H1 (cell line): ENCODE results near the gene PPRC1. TPM values are rescaled to one million over a fixed set of nuclear protein-coding genes. Genes with fewer than 3 reads are reported as not detected.
A peak's percentile ranks its signal among the peaks of the same experiment; 100 is the strongest.

Source experiments
- CTCF ChIA-PET: fragments of 300-600 bp; sonication (Branson Sonifier 250); formaldehyde crosslinking; loops from one replicate; lab custom pipeline; 2021; ENCODE audit not compliant: partially characterized antibody; lab: Charles Lee
- POLR2A ChIA-PET: fragments of 300-600 bp; sonication (Branson Sonifier 250); formaldehyde crosslinking; loops from one replicate; lab custom pipeline; 2021; ENCODE audit warnings: inconsistent platforms; ENCODE audit not compliant: partially characterized antibody; lab: Charles Lee
- DNase-seq, 2 experiments: peaks; one replicate each; pipeline versions ENCODE4 v3.0.0 to v3.0.0-alpha.2; 2010 to 2022; ENCODE audit warnings: low spot score in 2 of 2, low read depth in 1 of 2, mixed read lengths in 1 of 2
- FAIRE-seq: peaks from 2 replicates; lab custom pipeline; 2011; peaks lifted over from hg19 to GRCh38; lab: Jason Lieb, UNC
- H2AFZ ChIP-seq: 2 replicates; pipeline ENCODE4 v1.8.1; 2012; ENCODE audit warnings: low read length, inconsistent platforms
- H2AK5ac ChIP-seq: 2 replicates; pipeline ENCODE4 v1.6.1; 2013; ENCODE audit warnings: low read depth, low read length
- H2BK120ac ChIP-seq: replicated peaks from 2 replicates; pipeline ENCODE3; 2013; ENCODE audit warnings: low read depth, low read length, inconsistent platforms
- H2BK12ac ChIP-seq: 2 replicates; pipeline ENCODE4 v1.6.1; 2013; ENCODE audit warnings: low read depth, low read length
- H2BK15ac ChIP-seq: 2 replicates; pipeline ENCODE4 v1.6.1; 2013; ENCODE audit warnings: low read length
- H2BK20ac ChIP-seq: 2 replicates; pipeline ENCODE4 v1.6.1; 2013; ENCODE audit warnings: low read length
- H2BK5ac ChIP-seq: 2 replicates; pipeline ENCODE4 v1.6.1; 2013; ENCODE audit warnings: low read depth, low read length
- H3K14ac ChIP-seq: 2 replicates; pipeline ENCODE4 v1.6.1; 2013; ENCODE audit warnings: inconsistent platforms; ENCODE audit not compliant: insufficient read length
- H3K18ac ChIP-seq: 2 replicates; pipeline ENCODE4 v1.6.1; 2013; ENCODE audit warnings: low read length; ENCODE audit errors: extremely low read depth
- H3K23ac ChIP-seq: 2 replicates; pipeline ENCODE4 v1.6.1; 2013; ENCODE audit warnings: inconsistent platforms; ENCODE audit not compliant: insufficient read length
- H3K23me2 ChIP-seq: 2 replicates; pipeline ENCODE4 v1.6.1; 2013; ENCODE audit warnings: low read depth, low read length
- H3K27ac ChIP-seq: 2 replicates; pipeline ENCODE4 v1.6.1; 2011; ENCODE audit warnings: low read depth, low read length, inconsistent platforms
- H3K27me3 ChIP-seq, 4 experiments: replicated peaks in 1 of 4; 1 replicate in 1 of 4; 2 replicates in 3 of 4; pipeline versions ENCODE4 v1.6.1 to v1.8.1; 2011 to 2013; ENCODE audit warnings: low read length in 3 of 4, mild to moderate bottlenecking in 3 of 4, inconsistent platforms in 2 of 4, mixed read lengths in 2 of 4, moderate library complexity in 1 of 4; ENCODE audit not compliant: control insufficient read depth in 3 of 4, insufficient read depth in 3 of 4; ENCODE audit errors: extremely low read depth in 1 of 4
- H3K36me3 ChIP-seq, 4 experiments: 2 replicates each; pipeline versions ENCODE4 v1.6.1 to v1.8.1; 2011 to 2013; ENCODE audit warnings: mild to moderate bottlenecking in 4 of 4, low read length in 3 of 4, moderate library complexity in 2 of 4, control low read depth in 1 of 4, inconsistent platforms in 1 of 4; ENCODE audit not compliant: insufficient read depth in 4 of 4, control insufficient read depth in 2 of 4
- H3K4ac ChIP-seq: replicated peaks from 2 replicates; pipeline ENCODE3; 2013; ENCODE audit warnings: low read length, low read depth, mixed read lengths, inconsistent platforms; ENCODE audit not compliant: insufficient read length
- H3K4me1 ChIP-seq, 4 experiments: replicated peaks in 1 of 4; 1 replicate in 1 of 4; 2 replicates in 3 of 4; pipeline versions ENCODE4 v1.6.1 to v1.8.1; 2011 to 2013; ENCODE audit warnings: low read length in 3 of 4, inconsistent platforms in 2 of 4, mixed read lengths in 1 of 4; ENCODE audit not compliant: insufficient read depth in 4 of 4, control insufficient read depth in 3 of 4
- H3K4me2 ChIP-seq, 2 experiments: 2 replicates each; pipeline versions ENCODE4 v1.6.1 to v1.8.1; 2011 to 2013; ENCODE audit warnings: low read depth in 2 of 2, low read length in 2 of 2, control low read depth in 1 of 2, inconsistent platforms in 1 of 2, mild to moderate bottlenecking in 1 of 2; ENCODE audit not compliant: insufficient read depth in 1 of 2
- H3K4me3 ChIP-seq, 4 experiments: fragments of 200-600, 300-600 bp in 1 of 4; sonication (generic), shearing (Covaris generic), sonication (Bioruptor Twin) in 1 of 4; 2 replicates each; pipeline versions ENCODE4 v1.5.1 to v1.8.1; 2011 to 2016; ENCODE audit warnings: low read length in 4 of 4, low read depth in 3 of 4, control low read depth in 2 of 4, inconsistent platforms in 2 of 4, mild to moderate bottlenecking in 2 of 4, mixed read lengths in 1 of 4, moderate library complexity in 1 of 4; ENCODE audit not compliant: insufficient read depth in 2 of 4; ENCODE audit errors: extremely low read depth in 1 of 4
- H3K56ac ChIP-seq: replicated peaks from 2 replicates; pipeline ENCODE3; 2013; ENCODE audit warnings: low read depth, mild to moderate bottlenecking, mixed read lengths, low read length, inconsistent platforms; ENCODE audit not compliant: insufficient read length
- H3K79me1 ChIP-seq: 2 replicates; pipeline ENCODE4 v1.6.1; 2013; ENCODE audit warnings: low read depth, low read length, control low read depth
- H3K79me2 ChIP-seq, 2 experiments: 2 replicates each; pipeline versions ENCODE4 v1.6.1 to v1.8.1; 2012 to 2013; ENCODE audit warnings: low read length in 2 of 2, mild to moderate bottlenecking in 2 of 2, inconsistent platforms in 1 of 2; ENCODE audit not compliant: insufficient read depth in 2 of 2, control insufficient read depth in 1 of 2
- H3K9ac ChIP-seq, 4 experiments: replicated peaks in 1 of 4; 1 replicate in 1 of 4; 2 replicates in 3 of 4; pipeline versions ENCODE4 v1.6.1 to v1.8.1; 2011 to 2013; ENCODE audit warnings: low read depth in 3 of 4, low read length in 3 of 4, control low read depth in 2 of 4, mild to moderate bottlenecking in 2 of 4, moderate library complexity in 2 of 4, inconsistent platforms in 1 of 4; ENCODE audit errors: extremely low read depth in 1 of 4
- H3K9me3 ChIP-seq, 2 experiments: 2 replicates each; pipeline versions ENCODE4 v1.6.1 to v1.8.1; 2012 to 2013; ENCODE audit warnings: mild to moderate bottlenecking in 2 of 2, moderate library complexity in 2 of 2, control low read depth in 1 of 2, inconsistent platforms in 1 of 2, low read depth in 1 of 2, low read length in 1 of 2, mixed read lengths in 1 of 2; ENCODE audit not compliant: insufficient read depth in 2 of 2
- H4K20me1 ChIP-seq, 2 experiments: replicated peaks in 1 of 2; 2 replicates each; pipeline versions ENCODE3 to v1.8.1; 2011 to 2013; ENCODE audit warnings: inconsistent platforms in 2 of 2, low read length in 2 of 2, mild to moderate bottlenecking in 1 of 2; ENCODE audit not compliant: insufficient read depth in 2 of 2, control insufficient read depth in 1 of 2
- H4K5ac ChIP-seq: 2 replicates; pipeline ENCODE4 v1.6.1; 2013; ENCODE audit warnings: low read length, low read depth, mixed read lengths, inconsistent platforms; ENCODE audit not compliant: insufficient read length
- H4K8ac ChIP-seq: 2 replicates; pipeline ENCODE4 v1.8.0; 2013; ENCODE audit warnings: mild to moderate bottlenecking, moderate library complexity, low read length, inconsistent platforms; ENCODE audit not compliant: insufficient read depth; ENCODE audit errors: extremely low read depth
- H4K91ac ChIP-seq: replicated peaks from 2 replicates; pipeline ENCODE3; 2013; ENCODE audit warnings: low read length, mixed read lengths, inconsistent platforms; ENCODE audit not compliant: insufficient read length
- CBX8 ChIP-seq: fragments of 300-800, 300-1000 bp; sonication (generic); IDR thresholded peaks from 2 replicates; pipeline ENCODE4 v1.7.1; 2016; ENCODE audit warnings: low read depth, low read length, borderline replicate concordance
- HDAC2 ChIP-seq, 2 experiments: fragments of 300-600 bp in 1 of 2; sonication (generic) in 1 of 2; IDR thresholded peaks; 2 replicates each; pipeline ENCODE4 v1.6.1; 2011 to 2012; ENCODE audit warnings: low read depth in 2 of 2, low read length in 2 of 2, mild to moderate bottlenecking in 2 of 2, moderate library complexity in 2 of 2, borderline replicate concordance in 1 of 2, inconsistent platforms in 1 of 2
- WGBS, 2 experiments: shearing (Covaris generic) in 1 of 2; methylation state at CpG; one replicate each; pipeline versions ENCODE4 v1.1.6 to v1.1.7; 2013 to 2015; ENCODE audit warnings: low lambda C conversion rate in 2 of 2, mixed read lengths in 2 of 2, inconsistent platforms in 1 of 2, low coverage in 1 of 2, missing lambda C conversion rate in 1 of 2; ENCODE audit not compliant: insufficient replicate concordance in 2 of 2, insufficient coverage in 1 of 2, insufficient read length in 1 of 2; ENCODE audit errors: extremely low coverage in 1 of 2, missing lambda C conversion rate in 1 of 2; 5-methylcytosine and 5-hydroxymethylcytosine counted together
- polyA plus RNA-seq, 7 experiments: library from polyadenylated mRNA; depleted of rRNA in 3 of 7; stranded (reverse) in 5 of 7; unstranded in 2 of 7; fragments of >200 nt in 5 of 7; fragments of 200-250 nt in 2 of 7; gene quantifications; 1 replicate in 5 of 7; 2 replicates in 1 of 7; 4 replicates in 1 of 7; pipeline versions ENCODE4 v1.2.1 to v1.2.3, GENCODE V29; 2011 to 2013; ENCODE audit warnings: missing spikeins in 2 of 7, mixed read lengths in 2 of 7
- total RNA-seq: library from RNA; stranded (reverse); fragmentation: NEBNext Ultra II Directional; extraction: Animal tissue kit (Norgen Biotek cat#: 25700); gene quantifications from 2 replicates; pipeline ENCODE4 v1.2.1, GENCODE V29; 2021

PPRC1 gene
- total and polyA plus RNA-seq, 2 of the 8 experiments (the other 6 are each of a cell fraction or from before 2014, with no cell fraction given) = 46.5 to 88.4 TPM

DNA sequence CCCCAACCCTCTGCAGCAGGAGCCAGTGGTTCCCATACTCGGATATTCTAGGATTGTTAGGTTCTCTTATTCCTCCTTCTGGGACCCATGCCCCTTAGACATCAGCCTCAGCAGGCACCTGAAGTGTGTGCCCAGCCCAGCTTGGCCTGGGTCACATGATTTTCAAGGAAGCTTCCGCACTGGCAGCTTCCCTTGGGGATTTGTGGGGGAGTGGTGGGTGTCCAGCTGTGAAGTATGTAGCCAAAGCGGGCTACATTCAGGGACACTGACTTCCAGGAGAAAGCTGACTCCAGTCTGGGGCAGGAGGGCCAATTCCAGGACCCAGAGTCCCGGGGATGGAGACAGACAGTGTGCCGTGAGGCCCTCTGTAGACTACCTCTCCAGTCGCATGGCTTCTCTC, 14.0 kb upstream of the PPRC1 start:
- no peak for FAIRE-seq
- H3K79me1 ChIP-seq = peaks cover 3% of the 10 kb centered on the region; the same call in 1 of the 2 replicates
- no peak overlapping the region for H2AK5ac ChIP-seq
- H3K9me3 ChIP-seq = no peaks in the 10 kb centered on the region
- WGBS, 2 experiments = 29% methylated on average over 5 of the region's 6 CpGs; no CpG with 5 or more reads in 1 of the 2 experiments
- H3K27ac ChIP-seq = no peak overlapping the region
- H3K36me3 ChIP-seq = no peaks in the 10 kb centered on the region
- no peak overlapping the region for H2AFZ ChIP-seq
- H3K14ac ChIP-seq = no peak overlapping the region
- peaks cover 3 to 4% of the 10 kb centered on the region in 2 experiments for H4K20me1 ChIP-seq
- H3K23ac ChIP-seq = no peak overlapping the region
- TF ChIP-seq CBX8 (no peak), HDAC2 (IDR thresholded peaks at IDR 0.05; ENCODE audit: borderline replicate concordance in 1 of 2, low read depth in 2 of 2, low read length in 2 of 2) (no peak)
- peak overlapping the region; percentile 84; the same call in 1 of the 2 replicates for H2BK12ac ChIP-seq
- H3K18ac ChIP-seq = no peak overlapping the region
- peak in 1 of 2 experiments; percentile 57 for DNase-seq
- no peaks in the 10 kb centered on the region for H3K27me3 ChIP-seq
- ChIA-PET CTCF (interaction anchor here (1.2 to 1.9 kb wide), 7 partner anchors 9 to 281 kb away, joined by 3 to 5 read pairs (median 4); no protein-coding TSS in a partner anchor), POLR2A (interaction anchor here (0.8 to 1.5 kb wide), 18 partner anchors 9 to 527 kb away, joined by 3 to 10 read pairs (median 4); partner anchors contain the start of genes ARMH3, NOLC1 and PPRC1)
- H4K91ac ChIP-seq = peak overlapping the region; percentile 32
- peak overlapping the region; percentile 65 to 94 for H3K4me2 ChIP-seq
- peaks cover 10 to 47% of the 10 kb centered on the region in 2 experiments for H3K79me2 ChIP-seq
- peak overlapping the region; percentile 80 to 93 (median 84) for H3K4me3 ChIP-seq
- H3K4ac ChIP-seq = peak overlapping the region; percentile 55
- peak overlapping the region; percentile 77; the same call in 1 of the 2 replicates for H2BK15ac ChIP-seq
- peak overlapping the region; percentile 98 for H2BK5ac ChIP-seq
- H4K8ac ChIP-seq = peak overlapping the region; percentile 9; the same call in 1 of the 2 replicates
- H3K23me2 ChIP-seq = peaks cover 21% of the 10 kb centered on the region
- H3K56ac ChIP-seq = no peak overlapping the region
- H2BK120ac ChIP-seq = no peak overlapping the region
- no peak overlapping the region for H4K5ac ChIP-seq
- 0 out of 2 replicates have a peak overlapping the region, but pooled peaks have one; percentile 77 for H2BK20ac ChIP-seq
- peak overlapping the region in 3 of 4 experiments; percentile 10 to 33 (median 22); a peak in 3 of 7 replicates for H3K9ac ChIP-seq
- peaks cover 22 to 53% (median 33%) of the 10 kb centered on the region in 4 experiments for H3K4me1 ChIP-seq
